Fibroblast of skin of right biceps (primary cell): ENCODE measurements around the gene PHGDH.

Source experiments
- DNase-seq: peaks from one replicate; pipeline ENCODE4 v3.0.0-alpha.2; 2013

Gene PHGDH

DNA sequence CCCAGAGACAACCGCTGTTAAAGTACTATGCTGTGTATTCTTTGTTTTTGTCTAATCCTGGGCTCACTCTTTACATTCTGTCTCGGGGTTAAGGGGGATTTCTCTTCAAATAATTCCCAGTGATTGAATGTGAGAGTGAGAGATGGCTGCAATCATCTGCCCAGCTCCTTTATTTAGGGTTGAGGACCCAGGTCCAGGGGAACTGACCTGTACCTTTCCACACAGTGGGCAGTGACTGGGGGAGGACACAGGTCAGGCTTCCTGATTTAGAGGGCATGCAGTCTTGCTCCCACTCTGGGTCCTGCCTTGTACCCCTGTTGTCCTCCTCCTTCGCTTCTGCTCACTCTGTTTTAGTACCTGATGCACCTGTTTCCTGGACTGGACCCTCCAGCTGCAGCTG is 22.0 kb downstream of the PHGDH start:
- no peak for DNase-seq

DNA sequence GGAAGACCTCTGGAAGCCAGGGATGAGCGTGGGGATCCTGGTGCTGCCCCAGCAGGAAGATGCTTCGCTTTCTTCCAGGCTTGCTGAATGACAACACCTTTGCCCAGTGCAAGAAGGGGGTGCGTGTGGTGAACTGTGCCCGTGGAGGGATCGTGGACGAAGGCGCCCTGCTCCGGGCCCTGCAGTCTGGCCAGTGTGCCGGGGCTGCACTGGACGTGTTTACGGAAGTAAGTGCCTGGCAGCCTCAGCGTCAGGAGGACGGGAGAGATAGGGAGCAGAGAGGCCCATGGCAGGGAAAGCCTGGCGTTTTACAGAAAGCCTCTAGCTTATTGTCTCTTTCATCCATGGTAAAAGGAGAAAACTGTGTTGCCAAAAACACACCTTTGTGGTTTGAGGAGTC is 23.5 kb downstream of the PHGDH start:
- DNase-seq, result no peak

DNA sequence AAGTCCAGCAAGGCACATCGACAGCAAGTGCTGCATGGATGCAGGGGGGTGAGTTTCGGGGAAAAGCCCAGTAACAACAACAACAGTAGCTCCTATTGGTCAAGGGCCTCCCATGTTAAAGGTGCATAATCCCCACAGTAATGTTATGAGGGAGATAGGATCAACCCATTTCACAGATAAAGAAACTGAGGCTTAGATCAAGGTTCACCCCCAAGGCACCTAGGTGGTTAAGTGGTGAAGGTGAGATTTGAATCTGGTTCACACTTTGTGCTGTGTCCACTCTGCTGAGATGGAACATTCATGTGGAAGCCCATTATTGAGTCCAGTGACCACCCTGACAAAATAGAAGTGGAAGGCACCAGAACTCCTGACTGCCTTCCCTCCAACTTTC is 24.9 kb downstream of the PHGDH start:
- no peak for DNase-seq

DNA sequence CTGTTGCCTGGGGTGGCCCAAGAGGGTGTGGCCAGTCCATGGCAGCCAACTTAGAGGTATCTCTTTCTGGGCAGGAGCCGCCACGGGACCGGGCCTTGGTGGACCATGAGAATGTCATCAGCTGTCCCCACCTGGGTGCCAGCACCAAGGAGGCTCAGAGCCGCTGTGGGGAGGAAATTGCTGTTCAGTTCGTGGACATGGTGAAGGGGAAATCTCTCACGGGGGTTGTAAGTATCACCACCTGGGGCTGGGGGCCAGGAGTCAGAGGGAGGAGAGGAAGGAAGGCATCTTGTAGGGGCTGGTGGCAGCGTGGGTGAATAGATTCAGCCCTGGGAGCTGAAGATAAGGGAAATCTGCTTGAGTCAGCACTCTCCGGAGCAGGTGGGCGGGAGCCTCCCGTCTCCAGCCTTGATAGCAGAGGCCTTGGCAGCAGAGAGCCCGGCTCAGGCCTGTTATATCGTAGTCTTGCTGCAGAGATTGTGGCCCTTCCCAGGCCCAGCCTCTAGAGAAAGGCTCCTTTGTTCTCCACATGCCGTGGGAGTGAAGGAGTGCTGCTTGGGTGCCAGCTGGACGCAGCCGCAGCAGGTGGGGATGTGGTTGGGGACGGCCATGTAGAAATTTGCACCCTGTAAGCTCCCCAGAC is 25.4 kb downstream of the PHGDH start:
- DNase-seq, result no peak

DNA sequence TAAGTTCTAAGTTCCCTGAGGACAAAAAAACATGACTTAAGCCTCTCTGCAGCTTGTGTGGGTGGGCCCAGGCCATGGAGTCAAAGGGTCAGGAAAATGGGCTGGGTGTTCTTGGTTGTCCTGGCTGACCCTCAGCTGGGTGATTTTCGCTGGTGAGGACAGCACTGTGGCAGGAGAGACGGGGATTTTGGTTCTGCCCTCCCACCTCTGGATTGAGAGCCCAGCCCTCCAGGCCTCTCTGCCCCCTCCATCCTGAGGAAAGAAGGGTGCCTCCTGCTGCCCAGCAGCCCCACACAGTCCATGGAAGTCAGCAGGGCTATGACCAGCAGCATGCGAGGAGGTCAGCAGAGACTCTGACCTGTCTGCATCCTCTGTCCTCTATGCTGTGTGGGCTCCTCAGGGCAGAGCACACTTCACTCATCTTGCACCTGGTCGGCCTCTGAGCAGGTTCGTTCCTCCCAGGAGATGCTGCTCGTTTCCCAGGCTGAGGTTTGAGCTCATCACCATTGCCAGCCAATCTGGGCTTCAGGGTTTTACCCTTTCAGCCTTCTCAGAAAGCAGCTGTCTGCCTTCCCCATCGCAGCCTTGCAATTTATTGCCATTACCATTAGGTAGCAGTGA is 26.5 kb downstream of the PHGDH start:
- DNase-seq, result no peak

DNA sequence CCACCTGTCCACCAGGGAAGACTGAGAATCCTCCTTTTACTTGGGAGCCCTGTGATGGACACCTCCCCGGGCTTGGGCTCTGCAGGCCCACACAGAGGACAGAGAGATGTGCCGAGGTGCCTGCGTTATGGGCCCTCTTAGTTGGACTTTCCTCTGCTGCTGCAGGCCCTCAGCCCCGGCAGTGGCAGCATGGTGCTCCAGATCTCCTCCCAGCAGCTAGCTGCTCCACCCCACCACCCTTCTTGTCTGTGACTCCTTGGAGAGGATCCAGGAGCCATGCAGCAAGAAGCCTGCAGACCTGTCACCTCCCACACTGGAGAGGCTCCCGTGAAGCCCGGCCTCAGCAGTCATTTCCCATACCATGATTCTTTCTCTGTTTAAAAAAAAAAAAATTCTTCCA is 27.4 kb downstream of the PHGDH start:
- no peak for DNase-seq

DNA sequence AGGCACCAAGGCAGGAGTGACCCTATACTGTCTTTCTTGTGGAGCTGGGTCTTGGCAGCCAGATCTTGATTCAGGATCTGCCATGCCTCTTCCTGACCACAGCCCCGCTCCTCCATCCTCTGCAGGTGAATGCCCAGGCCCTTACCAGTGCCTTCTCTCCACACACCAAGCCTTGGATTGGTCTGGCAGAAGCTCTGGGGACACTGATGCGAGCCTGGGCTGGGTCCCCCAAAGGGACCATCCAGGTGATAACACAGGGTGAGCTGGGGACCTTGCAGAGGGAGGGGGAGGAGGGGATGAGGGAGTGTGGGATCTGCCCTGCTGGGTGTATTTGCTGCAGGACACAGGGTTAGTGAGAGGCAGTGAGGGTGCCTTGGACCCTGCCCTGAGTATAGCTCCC is 28.5 kb downstream of the PHGDH start:
- DNase-seq, result no peak

DNA sequence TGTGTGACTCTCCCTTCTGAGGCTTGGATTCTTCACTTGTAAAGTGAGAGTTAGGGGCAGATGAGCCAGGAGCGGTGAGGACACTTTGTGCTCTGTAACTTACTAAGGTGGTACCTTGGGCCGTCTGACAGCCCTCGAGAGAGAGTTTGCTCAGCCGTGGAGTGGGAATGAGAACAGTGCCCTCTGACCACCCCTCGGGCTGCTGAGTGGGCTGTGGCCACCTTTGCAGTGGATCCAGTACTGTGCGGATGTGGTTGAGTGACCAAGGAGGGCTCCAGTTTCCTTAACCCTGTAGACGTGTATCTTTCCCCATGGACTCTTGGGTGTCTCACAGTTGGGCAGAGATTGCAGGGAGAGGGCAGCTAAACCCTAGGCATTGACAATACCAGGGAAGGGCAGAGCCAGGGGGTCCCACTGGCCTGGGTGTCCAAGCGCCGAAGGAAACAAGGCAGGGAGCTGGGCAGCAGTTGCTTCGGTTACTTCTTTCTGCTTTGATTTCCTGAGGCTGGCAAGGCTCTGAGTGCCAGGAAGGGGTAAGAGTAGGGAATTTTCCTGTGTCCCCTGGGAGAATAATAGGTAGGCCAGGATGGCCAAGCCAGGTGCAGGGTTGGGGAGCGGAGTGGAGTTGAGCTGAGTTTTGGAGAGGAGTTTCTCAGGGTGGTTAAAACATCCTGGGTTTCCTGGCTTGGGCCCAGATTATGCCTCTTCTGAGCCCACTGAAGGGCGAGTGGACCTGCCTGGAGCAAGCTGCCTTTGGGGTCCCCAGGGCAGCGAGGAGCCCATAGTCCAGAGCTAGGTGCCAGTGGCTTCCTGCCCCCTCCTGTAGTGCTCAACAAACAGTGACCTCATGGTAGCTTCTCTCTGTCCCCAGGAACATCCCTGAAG is 29.4 kb downstream of the PHGDH start:
- DNase-seq, result no peak

DNA sequence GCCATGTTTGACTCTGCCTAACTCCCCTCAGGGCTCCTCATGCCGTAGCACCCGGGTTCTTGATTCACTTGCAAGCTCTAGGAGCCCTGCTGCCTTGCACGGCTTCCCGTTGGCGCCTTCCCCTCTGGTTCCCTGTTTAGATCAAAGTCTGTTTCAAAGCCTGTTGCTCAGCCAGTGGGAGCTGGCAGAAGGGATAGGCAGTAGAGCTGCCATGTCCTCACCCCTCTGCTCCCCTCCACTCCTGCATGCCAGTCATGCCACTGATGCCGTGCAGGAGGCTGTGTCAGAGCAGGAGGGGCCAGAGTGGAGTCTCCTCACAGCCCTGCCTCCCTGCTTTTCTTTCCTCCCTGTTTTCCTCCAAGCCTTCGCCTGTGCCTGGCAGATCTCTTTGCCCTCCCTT is 30.5 kb downstream of the PHGDH start:
- peak; percentile 15 for DNase-seq

DNA sequence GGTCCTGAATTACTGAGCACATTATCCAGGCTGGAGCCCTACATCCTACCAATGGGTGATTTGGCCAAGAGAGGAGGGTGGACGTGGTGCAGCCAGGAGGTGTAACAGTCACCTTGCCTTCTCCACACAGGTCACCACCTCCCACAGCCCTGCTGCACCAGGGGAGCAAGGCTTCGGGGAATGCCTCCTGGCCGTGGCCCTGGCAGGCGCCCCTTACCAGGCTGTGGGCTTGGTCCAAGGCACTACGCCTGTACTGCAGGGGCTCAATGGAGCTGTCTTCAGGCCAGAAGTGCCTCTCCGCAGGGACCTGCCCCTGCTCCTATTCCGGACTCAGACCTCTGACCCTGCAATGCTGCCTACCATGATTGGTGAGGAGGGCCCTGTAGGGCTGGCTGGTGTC is 30.9 kb downstream of the PHGDH start:
- DNase-seq, result no peak

DNA sequence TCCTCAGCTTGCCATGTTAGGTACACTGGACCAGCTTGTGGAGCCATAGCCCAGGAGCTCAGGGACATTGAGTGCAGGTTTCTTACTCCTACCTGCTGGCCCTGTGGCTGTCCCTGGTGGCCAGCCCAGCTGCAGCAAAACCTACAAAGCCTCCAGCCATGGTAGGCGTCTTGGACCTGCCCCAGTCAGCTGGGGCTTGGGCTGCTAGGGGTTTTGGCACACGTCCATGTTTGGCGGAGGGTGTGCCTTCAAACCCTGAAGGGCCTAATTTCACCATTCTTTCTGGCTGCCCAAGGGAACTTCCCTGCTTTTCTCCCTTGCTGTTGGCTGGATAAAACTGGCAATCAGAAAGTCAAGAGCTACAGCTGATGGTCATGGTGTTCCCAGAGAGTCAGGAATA is 31.6 kb downstream of the PHGDH start:
- no peak for DNase-seq

DNA sequence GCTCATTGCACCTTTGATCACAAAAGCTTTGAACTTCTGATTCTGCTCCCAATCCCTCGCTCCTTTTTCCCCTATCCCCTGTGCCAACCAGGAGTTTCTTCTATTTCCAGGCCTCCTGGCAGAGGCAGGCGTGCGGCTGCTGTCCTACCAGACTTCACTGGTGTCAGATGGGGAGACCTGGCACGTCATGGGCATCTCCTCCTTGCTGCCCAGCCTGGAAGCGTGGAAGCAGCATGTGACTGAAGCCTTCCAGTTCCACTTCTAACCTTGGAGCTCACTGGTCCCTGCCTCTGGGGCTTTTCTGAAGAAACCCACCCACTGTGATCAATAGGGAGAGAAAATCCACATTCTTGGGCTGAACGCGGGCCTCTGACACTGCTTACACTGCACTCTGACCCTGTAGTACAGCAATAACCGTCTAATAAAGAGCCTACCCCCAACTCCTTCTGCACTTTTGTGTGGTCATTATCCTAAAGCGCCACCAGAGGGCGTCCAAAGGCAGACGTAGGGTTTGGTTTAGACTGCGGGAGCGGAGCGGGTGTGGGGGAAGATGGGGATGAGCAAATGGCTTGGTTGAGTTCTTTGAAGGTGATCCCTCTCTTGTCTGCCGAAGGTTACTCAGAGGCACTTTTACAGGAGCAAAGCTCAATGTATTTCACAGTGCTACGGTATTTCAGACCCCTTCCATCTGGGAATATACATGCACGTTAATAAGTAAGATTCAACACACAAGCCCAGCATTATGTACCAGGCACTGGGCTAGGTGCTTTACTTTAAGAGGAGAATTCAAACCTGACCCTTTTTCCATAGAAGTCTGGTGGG is 32.3 kb downstream of the PHGDH start:
- DNase-seq, result peak; percentile 75

DNA sequence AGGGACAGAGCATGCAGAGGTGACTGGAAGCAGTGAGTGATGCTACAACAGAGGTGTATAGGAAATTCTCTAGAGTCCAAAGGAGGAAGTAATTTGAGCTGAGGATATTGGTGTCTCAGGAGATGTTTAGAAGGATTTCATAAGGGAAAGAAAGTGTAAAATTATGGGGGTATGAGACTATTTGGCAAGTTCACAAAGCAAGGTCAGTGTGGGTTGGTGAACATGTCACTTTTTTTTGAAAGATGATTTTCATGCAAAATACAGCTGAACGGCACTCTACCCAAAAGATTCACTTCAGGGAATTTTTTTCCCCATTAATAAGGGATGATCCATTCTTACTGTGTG is 32.8 kb downstream of the PHGDH start:
- DNase-seq, result no peak

DNA sequence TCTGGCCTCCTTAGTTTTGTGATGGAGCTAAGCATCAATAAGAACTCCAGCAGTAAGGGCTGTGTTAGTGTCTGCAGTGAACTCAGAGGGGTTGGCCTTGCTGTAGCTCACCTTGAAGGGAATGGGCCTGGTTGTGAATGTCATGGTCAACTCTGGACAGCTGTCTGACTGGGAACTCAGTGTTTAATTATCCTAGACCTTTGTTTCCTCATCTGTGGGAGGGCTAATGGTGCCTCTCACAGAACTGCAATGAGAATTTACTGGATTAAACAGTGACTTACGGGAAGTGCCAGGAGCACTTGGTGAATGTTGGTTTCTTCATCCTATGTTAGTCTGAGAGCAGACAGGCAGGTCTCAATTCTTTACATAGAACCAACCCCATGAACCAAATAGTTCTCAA is 33.3 kb downstream of the PHGDH start:
- no peak for DNase-seq

DNA sequence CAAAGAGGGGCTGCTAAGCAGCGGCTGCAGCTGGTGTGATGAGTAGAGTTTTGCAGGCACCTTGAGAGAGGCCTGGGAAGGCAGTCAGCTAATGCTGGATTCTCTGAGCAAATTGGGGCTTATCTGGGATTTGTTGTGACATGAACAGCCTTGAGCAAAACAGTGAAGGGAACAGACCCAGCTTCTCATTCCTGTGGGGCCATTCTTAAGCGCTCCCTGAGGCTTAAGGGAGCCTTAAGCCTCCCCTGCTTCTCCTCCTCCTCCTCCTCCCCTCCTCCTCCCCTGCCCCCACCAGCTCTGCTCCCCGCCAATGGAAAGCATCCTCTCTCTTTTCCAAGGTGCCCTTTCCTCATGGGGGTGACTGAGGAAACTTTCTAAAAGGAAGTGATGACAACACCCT is 35.7 kb downstream of the PHGDH start:
- no peak for DNase-seq

DNA sequence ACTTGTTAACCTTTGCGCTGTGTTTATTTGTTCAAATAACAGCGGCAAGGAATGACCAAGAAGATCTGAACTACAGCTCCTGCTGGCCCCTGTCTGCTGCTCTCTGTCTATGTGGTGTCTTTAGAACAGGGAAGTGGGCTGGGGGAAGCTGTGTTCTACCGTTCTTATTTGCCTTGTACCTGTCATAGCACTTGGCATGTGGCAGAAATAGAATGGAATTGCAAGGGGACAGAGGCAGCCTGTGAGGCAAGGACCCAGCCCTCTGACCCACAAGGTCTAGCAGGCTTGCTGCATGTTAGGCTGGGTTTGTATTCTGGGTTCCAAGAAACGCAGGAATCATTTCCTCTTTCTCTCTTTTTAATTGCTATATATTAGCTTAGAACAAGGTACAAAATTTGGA is 36.3 kb downstream of the PHGDH start:
- DNase-seq, result no peak

DNA sequence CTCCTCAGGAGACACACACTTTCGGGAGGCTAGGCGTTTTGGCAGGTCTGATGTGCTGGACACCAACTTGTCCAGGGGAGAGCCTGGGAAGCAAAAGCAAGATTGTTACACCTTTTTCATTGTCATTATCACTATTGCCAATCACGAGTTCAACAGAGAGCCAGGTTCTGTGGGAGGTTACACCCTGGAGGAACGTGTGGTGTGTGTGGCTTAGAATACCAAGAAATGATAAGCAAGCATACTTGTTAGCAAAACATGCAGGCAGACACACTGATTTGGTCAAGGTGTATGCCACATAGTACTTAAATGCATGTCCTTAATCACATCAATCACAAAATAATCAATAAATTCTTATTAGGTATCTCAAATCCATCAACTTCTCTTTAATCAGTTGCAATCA is 40.9 kb downstream of the PHGDH start:
- no peak for DNase-seq

DNA sequence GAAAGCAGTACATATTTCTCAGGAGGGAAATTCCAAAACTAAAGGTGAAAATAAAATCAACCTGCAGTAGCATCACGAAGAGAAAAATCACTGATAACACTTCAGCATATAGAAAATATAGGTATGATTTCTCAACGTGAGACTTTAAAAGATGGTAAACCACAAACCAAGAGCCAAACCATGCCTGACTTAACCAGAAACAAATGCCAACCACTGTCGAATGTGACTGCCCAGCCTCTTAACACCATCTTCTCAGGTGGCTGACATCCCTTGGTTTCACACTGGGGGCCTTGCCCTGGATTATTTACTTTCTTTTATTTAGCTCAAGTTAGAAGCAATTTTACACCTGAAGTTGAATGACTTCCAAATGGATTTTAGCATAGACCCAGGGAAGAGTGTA is 46.9 kb downstream of the PHGDH start:
- DNase-seq, result no peak

DNA sequence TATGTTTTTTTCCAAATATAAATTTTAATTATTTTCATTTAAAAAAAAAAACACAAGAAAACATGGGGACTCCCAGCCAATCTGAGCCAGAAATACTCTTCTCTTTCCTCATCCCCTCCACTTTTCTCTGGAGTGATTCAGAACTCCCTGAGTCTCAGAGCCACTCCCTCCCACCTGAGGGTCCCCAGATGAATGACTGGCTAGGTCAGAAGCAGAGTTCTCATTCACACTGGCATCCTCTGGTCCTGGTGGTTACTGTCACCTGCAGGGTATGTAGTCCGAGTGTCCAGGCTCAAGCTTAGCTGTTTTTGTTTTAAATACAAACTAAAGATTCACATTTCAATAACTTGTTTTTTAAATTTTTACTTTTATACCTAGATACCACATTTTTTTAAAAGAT is 50.7 kb downstream of the PHGDH start:
- no peak for DNase-seq

DNA sequence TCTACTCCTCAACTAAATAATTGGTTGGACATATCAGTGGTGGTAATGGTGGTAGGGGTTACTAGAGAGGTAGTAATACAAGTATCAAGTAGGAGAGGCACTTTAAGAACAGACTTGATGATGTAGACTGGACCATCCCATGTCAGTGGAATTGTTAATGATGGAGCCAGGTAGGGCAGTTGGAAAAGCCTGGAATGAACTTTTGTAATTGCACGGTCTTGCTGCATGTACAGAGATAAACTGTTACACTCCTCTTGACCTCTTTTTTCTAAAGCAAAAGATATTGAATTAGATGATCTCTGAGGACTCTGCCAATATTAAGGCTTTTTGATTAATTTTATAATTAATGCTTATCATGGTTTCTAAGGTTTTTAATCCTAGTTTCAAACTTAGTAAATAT is 51.2 kb downstream of the PHGDH start:
- no peak for DNase-seq

DNA sequence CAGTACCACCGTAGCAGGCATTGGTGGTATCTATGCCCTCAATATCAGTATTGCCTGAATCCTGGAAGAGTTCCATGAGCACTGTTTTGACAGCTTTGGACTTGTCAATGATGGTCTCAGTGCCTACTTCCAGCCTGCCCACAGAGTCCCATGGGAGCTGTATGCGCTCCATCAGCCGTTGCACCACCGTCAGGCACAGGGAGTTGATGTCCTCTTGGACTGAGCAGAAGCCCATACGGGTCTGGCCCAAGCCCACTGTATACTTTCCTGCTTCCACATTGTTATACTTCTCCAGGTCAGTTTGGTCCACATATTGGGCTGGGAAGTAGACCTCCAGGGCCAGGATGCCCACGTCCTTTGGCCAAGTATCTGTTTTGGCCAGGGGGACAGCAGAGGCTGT is 52.5 kb downstream of the PHGDH start:
- no peak for DNase-seq

DNA sequence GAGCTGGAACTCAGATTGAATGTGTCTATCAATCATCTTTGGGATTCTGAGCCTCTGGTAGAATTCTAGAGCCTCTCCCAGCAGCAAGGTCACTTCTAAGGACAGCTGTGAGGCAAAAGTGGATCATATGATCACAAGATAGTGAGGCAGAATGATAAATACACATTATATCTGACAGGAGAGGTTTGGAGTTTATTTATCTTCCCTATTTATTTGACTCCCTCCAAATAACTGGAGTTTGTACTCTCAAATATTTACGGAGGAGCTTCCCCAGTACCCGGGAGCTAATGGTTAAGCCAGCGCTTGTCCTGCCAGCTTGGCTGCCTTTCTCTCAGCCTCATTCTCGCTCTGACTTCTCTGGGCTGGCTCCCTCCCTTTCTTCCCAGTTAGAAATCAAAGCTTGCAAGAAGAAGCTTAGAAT is 54.6 kb downstream of the PHGDH start:
- no peak for DNase-seq

DNA sequence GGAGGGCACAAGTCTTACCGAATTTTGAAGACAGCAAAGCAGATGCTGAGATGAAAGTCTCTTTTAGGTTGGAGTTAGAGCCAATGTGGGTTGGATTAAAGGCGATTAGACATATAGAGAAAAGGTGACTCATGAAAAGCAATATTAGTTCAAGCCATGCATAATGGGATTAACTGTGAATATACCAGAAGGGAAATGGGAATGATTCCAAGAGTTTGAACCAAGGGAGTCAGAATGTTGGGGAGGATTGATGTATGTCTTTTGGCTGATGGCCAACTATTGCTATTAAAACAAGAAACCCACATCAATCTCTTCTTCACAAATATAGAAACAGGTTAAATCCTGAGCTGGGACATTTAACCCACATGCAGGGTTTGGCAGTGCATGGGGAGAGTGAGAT is 55.8 kb downstream of the PHGDH start:
- DNase-seq, result peak; percentile 38

DNA sequence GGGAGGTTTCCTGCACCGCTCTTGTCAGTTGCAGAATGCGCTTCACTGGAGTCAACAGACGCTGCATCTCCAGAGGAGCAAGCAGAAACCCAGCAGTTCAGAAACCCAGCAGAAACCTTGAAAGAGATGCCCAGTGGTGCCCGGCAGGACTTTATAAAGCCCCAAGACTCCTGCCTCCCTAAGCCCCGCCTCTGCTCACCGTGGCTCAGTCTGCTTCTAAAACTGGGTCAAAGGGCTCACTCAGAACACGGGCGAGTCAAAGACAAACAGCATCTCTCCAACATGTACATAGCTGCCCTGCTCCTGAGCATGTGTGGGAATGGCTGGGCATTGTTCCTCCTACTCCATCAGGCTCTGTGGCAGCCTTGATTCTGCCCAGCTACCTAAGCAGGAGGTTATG is 57.0 kb downstream of the PHGDH start, which contains the start of gene HMGCS2:
TSS of gene HMGCS2 (minus strand) at position 128 of the 400 bp plus-strand sequence. CDS start at position 67, 61 bp downstream.
- DNase-seq, result no peak
